ENCODE results near the gene TNFSF13B. TPM values are rescaled to one million over a fixed set of nuclear protein-coding genes. Genes with fewer than 3 reads are reported as not detected.

Gene TNFSF13B
- total and polyA plus RNA-seq, 7 donors: 1.1 to 11.5 (median 3.7) TPM

- no peaks in the 10 kb centered on the region for H3K36me3 ChIP-seq
- H3K27ac ChIP-seq: no peak overlapping the region
- no peak overlapping the region for H3K4me3 ChIP-seq
- H3K9me3 ChIP-seq: no peaks in the 10 kb centered on the region
- DNase-seq: no peak
- no peak for TF ChIP-seq POLR2A (IDR thresholded peaks at IDR 0.05)
- TF ChIP-seq CTCF (IDR thresholded peaks at IDR 0.05): peak in 3 of 4 experiments; percentile 59 to 78 (median 60)
- 13 to 22% methylated on average over 2 of the region's 2 CpGs for WGBS, 2 donors
- no peaks in the 10 kb centered on the region for H3K27me3 ChIP-seq
- intact Hi-C loops (cut with DNase I): loop anchor here (5.0 kb wide), 1 partner anchor 575 kb away; no protein-coding TSS in a partner anchor
- H3K4me1 ChIP-seq: no peaks in the 10 kb centered on the region
Observed at GRCh38 chr13:108322206-108322824, 52.8 kb downstream of the TNFSF13B start.

- Histone ChIP-seq H3K4me1 (no peaks in the 10 kb centered on the region), H3K4me3 (no peak overlapping the region), H3K9me3 (no peaks in the 10 kb centered on the region), H3K27ac (no peak overlapping the region), H3K36me3 (no peaks in the 10 kb centered on the region), H3K27me3 (peaks cover 0 to 2% (median 0%) of the 10 kb centered on the region in 3 donors)
- no peak for DNase-seq
- TF ChIP-seq EP300 (IDR thresholded peaks at IDR 0.05): no peak
- TF ChIP-seq CTCF (IDR thresholded peaks at IDR 0.05): no peak
- TF ChIP-seq POLR2AphosphoS5 (IDR thresholded peaks at IDR 0.05): no peak
- no peak for TF ChIP-seq POLR2A (IDR thresholded peaks at IDR 0.05)
- intact Hi-C loops (cut with DNase I): loop anchor here (5.0 kb wide), 1 partner anchor 574 kb away; no protein-coding TSS in a partner anchor
- WGBS, 2 donors: 62% methylated on average over 2 of the region's 2 CpGs
Observed at GRCh38 chr13:108323031-108323430, 53.5 kb downstream of the TNFSF13B start.

DNA sequence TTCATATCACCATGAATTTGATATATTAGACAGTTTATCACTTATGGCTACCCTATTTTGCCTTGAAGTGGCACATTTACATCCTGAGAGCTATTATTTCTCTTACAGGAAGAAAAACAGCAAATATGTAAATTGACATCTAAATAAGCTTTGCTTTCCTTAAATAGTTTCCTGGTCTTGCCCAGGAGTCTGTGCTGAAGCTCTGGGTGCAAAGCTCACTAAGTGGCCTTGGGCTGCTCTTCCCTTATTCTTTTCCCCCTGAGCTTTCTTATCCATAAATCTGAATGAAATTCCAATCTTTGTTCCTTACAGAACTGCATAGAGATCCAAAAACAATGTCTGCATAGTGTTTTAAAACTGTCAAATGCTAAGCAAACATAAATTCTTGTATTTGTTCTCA is 56.3 kb downstream of the TNFSF13B start:
- DNase-seq: no peak
- intact Hi-C loops (cut with DNase I): no loop called here
- peaks cover 0 to 10% (median 0%) of the 10 kb centered on the region in 3 donors for H3K27me3 ChIP-seq
- H3K4me3 ChIP-seq: no peak overlapping the region
- H3K36me3 ChIP-seq: no peaks in the 10 kb centered on the region
- TF ChIP-seq POLR2AphosphoS5 (IDR thresholded peaks at IDR 0.05) (no peak), EP300 (IDR thresholded peaks at IDR 0.05) (no peak), POLR2A (IDR thresholded peaks at IDR 0.05) (no peak), CTCF (IDR thresholded peaks at IDR 0.05) (no peak)
- H3K27ac ChIP-seq: no peak overlapping the region
- H3K9me3 ChIP-seq: no peaks in the 10 kb centered on the region
- H3K4me1 ChIP-seq: no peaks in the 10 kb centered on the region

DNA sequence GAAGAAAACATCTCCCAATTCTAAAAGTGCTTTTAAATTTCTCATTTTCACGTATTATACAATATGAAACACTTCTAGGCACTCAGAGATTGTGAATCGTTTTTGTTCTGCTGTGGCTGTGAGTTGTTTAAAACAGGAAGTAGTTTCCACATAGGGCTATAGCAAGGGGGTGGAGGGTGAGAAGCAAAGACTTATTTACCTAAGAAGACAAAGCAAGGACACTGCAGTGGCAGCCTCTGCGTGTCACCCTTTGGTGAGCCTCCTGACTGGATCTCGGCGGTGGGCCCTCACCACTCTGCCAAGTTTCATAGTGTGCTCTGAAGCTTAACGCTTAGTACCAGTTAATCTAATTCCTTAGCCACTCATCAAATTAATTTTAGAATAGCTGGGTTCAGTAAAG is 56.8 kb downstream of the TNFSF13B start:
- no peak overlapping the region for H3K27ac ChIP-seq
- intact Hi-C loops (cut with DNase I): no loop called here
- WGBS, 2 donors: 29 to 36% methylated on average over 6 of the region's 6 CpGs

More for the DNA sequence above, 56.8 kb downstream of the TNFSF13B start:
- Histone ChIP-seq H3K4me3 (no peak overlapping the region), H3K4me1 (no peaks in the 10 kb centered on the region), H3K36me3 (no peaks in the 10 kb centered on the region), H3K27me3 (peaks cover 0 to 10% (median 0%) of the 10 kb centered on the region in 3 donors), H3K9me3 (no peaks in the 10 kb centered on the region)
- no peak for DNase-seq
- no peak for TF ChIP-seq CTCF (IDR thresholded peaks at IDR 0.05)
- TF ChIP-seq POLR2A (IDR thresholded peaks at IDR 0.05): no peak
- no peak for TF ChIP-seq POLR2AphosphoS5 (IDR thresholded peaks at IDR 0.05)
- TF ChIP-seq EP300 (IDR thresholded peaks at IDR 0.05): no peak

All from sigmoid colon (tissue), 7 donors.